Lower lobe of right lung (tissue), 2 donors: ENCODE data around the gene LSAMP. TPM values are rescaled to one million over a fixed set of nuclear protein-coding genes. Genes with fewer than 3 reads are reported as not detected.

Source experiments
- ATAC-seq, 2 donors: fragments of 200-7000 bp; cut with Tn5 transposase; one replicate each; pipeline ENCODE4 v1.9.1; 2020 to 2022; ENCODE audit warnings: mild to moderate bottlenecking in 2 of 2, moderate library complexity in 2 of 2
- DNase-seq: peaks from one replicate; pipeline ENCODE4 v3.0.0-alpha.2; 2020
- H3K27ac ChIP-seq: fragments of 200-600 bp; one replicate; pipeline ENCODE4 v1.8.0; 2022
- H3K27me3 ChIP-seq: fragments of 200-600 bp; one replicate; pipeline ENCODE4 v1.8.0; 2022; ENCODE audit warnings: low read depth
- H3K36me3 ChIP-seq: fragments of 200-600 bp; one replicate; pipeline ENCODE4 v1.8.0; 2022; ENCODE audit warnings: mild to moderate bottlenecking
- H3K4me1 ChIP-seq: fragments of 200-600 bp; one replicate; pipeline ENCODE4 v1.8.0; 2022
- H3K4me3 ChIP-seq: fragments of 200-600 bp; one replicate; pipeline ENCODE4 v1.8.0; 2022; ENCODE audit warnings: mild to moderate bottlenecking
- H3K9me3 ChIP-seq: fragments of 200-600 bp; one replicate; pipeline ENCODE4 v1.8.0; 2022
- intact Hi-C: fragments of 100-400 bp; cut with DNase I; formaldehyde crosslinking; loops from one replicate; pipeline ENCODE4 v1.11.0; 2022
- total RNA-seq: library from RNA; stranded (reverse); fragmentation: NEBNext Ultra II Directional; extraction: Animal tissue kit (Norgen Biotek cat#: 25700); gene quantifications from one replicate; pipeline ENCODE4 v1.2.1, GENCODE V29; 2021
- TF ChIP-seq, protein P1 (sequence below): fragments of 200-600 bp; IDR thresholded peaks from one replicate; pipeline ENCODE4 v1.8.0; 2022; ENCODE audit warnings: antibody characterized with exemption, mild to moderate bottlenecking
- donor health status: DM: no; HTN: yes; CAD: no; lungs with severe emphysema.

Gene LSAMP
- total RNA-seq, 1 donor from 2014 or later = 20.1 TPM

DNA sequence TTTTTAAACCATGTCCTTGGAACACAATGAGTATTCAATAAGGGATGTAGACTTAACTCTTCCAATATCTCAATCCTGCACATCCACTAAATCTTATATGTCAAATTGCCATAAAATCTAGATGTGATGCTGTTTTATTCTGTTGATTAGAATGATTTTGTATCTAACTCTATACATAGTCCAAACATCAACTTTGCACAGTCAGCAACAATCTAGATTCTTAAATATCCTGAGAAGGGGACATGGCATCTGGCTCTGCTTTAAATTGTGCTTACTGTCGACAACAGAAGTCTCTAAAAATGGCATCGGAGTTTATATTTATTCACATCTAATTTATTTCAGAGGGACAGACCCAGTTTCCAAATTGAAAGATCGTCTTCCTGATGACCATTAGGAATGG lies 545.8 kb downstream of the LSAMP start:
- TF ChIP-seq, protein P1, sequence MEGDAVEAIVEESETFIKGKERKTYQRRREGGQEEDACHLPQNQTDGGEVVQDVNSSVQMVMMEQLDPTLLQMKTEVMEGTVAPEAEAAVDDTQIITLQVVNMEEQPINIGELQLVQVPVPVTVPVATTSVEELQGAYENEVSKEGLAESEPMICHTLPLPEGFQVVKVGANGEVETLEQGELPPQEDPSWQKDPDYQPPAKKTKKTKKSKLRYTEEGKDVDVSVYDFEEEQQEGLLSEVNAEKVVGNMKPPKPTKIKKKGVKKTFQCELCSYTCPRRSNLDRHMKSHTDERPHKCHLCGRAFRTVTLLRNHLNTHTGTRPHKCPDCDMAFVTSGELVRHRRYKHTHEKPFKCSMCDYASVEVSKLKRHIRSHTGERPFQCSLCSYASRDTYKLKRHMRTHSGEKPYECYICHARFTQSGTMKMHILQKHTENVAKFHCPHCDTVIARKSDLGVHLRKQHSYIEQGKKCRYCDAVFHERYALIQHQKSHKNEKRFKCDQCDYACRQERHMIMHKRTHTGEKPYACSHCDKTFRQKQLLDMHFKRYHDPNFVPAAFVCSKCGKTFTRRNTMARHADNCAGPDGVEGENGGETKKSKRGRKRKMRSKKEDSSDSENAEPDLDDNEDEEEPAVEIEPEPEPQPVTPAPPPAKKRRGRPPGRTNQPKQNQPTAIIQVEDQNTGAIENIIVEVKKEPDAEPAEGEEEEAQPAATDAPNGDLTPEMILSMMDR = no peak
- intact Hi-C loops = no loop called here
- Histone ChIP-seq H3K27me3 (no peaks in the 10 kb centered on the region), H3K27ac (no peak overlapping the region), H3K4me3 (no peak overlapping the region), H3K4me1 (no peaks in the 10 kb centered on the region), H3K9me3 (no peaks in the 10 kb centered on the region), H3K36me3 (no peaks in the 10 kb centered on the region)
- DNase-seq (no peak), ATAC-seq (no peak)

DNA sequence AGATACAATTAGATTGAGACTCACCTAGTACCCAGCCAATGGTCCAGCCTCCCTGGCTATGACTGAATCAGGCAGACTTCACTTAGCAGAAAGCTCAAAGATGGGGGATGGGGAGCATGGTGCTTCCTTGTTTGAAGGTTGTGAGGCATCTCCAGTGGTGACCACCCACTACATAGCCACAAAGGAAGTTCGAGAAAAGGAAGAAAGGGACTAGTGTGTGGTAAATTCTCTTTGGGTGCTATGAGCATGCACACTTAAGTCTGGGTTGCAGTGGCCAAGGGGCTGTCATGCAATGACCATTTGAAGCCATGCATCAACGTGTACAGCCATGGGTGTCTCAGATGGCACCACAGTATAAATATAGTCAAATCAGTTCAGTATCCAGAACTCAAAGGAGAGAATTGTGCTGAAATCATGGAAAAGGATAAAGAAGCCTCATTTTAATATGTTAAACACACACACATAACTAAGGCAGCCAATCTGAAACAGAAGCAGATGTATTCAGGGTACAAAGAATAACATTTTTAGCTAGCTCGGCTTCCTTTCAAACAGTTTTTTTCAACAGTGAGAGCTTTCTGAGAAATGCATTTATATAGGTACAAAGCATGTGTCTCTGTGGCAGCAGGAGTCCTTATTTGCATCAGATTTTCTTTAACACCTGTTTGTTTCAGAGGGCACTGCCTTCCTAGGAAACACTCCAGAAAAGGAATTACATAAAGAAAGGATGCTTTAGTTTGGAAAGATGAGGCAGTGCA lies 546.5 kb downstream of the LSAMP start:
- no peak for ATAC-seq
- H3K27me3 ChIP-seq = no peaks in the 10 kb centered on the region
- H3K27ac ChIP-seq = no peak overlapping the region
- H3K4me3 ChIP-seq = no peak overlapping the region
- intact Hi-C loops = no loop called here
- H3K36me3 ChIP-seq = no peaks in the 10 kb centered on the region
- H3K9me3 ChIP-seq = no peaks in the 10 kb centered on the region
- DNase-seq = no peak
- TF ChIP-seq, protein P1 = no peak
- no peaks in the 10 kb centered on the region for H3K4me1 ChIP-seq

DNA sequence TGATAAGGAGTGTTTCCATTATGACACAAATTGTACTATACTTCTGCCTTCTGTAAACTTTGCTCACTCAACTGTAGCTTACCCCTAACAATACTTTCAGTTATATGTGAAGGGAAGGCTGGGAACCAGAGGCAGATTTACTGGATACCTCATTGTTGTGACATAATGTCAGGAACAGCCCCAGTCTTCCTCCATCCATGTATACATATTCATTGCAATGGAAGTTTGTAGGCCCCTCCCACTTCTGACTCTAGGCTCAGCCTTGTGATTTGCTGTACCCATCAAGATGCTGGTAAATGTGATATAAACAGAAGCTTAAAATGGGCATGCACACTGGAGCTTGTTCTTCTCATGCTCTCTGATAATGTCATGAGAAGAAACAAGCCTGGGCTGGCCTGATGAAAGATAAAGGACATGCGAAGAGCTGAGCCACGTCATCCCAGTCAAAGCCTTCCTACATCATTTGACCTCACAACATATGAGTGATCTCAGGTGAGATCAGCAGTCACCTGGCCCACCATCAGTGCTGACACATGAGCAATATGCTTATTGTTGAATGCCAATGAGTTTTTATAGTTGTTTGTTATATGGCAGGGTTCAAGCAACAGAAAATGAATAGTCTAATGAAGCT lies 554.2 kb downstream of the LSAMP start:
- Histone ChIP-seq H3K36me3 (no peaks in the 10 kb centered on the region), H3K4me3 (no peak overlapping the region), H3K27me3 (no peaks in the 10 kb centered on the region), H3K4me1 (no peaks in the 10 kb centered on the region), H3K9me3 (no peaks in the 10 kb centered on the region), H3K27ac (no peak overlapping the region)
- TF ChIP-seq, protein P1 = no peak
- DNase-seq (no peak), ATAC-seq (no peak)
- intact Hi-C loops = no loop called here

DNA sequence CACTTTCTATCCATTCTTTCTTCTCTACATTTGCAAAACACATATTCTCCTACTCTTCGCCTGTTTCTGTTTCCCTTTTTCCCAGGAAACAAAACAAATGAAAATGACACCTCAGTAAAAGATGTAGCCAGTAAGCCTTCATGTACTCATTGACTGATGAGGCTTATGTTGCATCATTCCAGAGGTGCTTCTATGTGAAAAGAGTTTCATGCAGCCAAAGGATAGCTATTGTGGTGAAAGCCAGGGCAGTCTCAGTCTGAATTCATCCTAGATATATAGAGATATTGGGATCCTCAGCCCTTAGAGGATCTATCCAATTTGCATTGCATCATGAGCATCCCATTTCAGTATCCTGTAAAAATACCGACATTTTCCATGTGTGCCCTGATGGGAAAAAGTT lies 554.7 kb downstream of the LSAMP start:
- Histone ChIP-seq H3K27me3 (no peaks in the 10 kb centered on the region), H3K27ac (no peak overlapping the region), H3K4me3 (no peak overlapping the region), H3K36me3 (no peaks in the 10 kb centered on the region), H3K9me3 (no peaks in the 10 kb centered on the region), H3K4me1 (no peaks in the 10 kb centered on the region)
- ATAC-seq = no peak
- intact Hi-C loops = no loop called here
- no peak for DNase-seq
- TF ChIP-seq, protein P1 = no peak

DNA sequence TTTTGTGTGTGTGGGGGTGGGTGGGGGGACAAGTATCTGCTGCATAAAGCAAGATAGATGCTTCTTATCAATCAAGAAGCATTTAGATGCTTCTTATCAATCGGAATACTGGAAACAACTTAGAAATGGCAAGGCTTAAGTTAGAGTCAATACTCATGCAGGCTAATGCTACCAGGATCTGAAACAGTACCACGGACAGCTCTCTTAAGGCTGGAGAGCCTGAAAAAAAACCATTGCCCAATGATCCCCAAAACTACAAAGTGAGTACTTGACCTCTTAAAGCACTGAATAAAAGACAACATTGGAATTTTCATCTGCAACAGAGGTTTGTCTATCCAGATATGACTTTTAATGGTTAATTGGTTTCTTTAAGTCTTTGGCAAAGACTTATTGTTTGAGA lies 559.7 kb downstream of the LSAMP start:
- ATAC-seq (no peak), DNase-seq (no peak)
- intact Hi-C loops = no loop called here
- H3K4me3 ChIP-seq = no peak overlapping the region
- no peaks in the 10 kb centered on the region for H3K4me1 ChIP-seq
- TF ChIP-seq, protein P1 = no peak
- no peaks in the 10 kb centered on the region for H3K9me3 ChIP-seq
- no peak overlapping the region for H3K27ac ChIP-seq
- no peaks in the 10 kb centered on the region for H3K27me3 ChIP-seq
- H3K36me3 ChIP-seq = no peaks in the 10 kb centered on the region
